ENCODE measurements around the gene SIRPA.

Gene SIRPA

GRCh38 chr20:1905009-1905408 is 9.8 kb downstream of the SIRPA start:
- TF ChIP-seq CTCF (IDR thresholded peaks at IDR 0.05; ENCODE audit: borderline replicate concordance, insufficient read depth, low read depth, low read length): no peak
- H3K4me3 ChIP-seq (ENCODE audit: low read depth, low read length): no peak overlapping the region

- no peak overlapping the region for H3K4me3 ChIP-seq (ENCODE audit: low read depth, low read length)
- TF ChIP-seq CTCF (IDR thresholded peaks at IDR 0.05; ENCODE audit: borderline replicate concordance, insufficient read depth, low read depth, low read length): no peak
These were observed 10.5 kb downstream of the SIRPA start for GRCh38 chr20:1905693-1906092.

- TF ChIP-seq CTCF (IDR thresholded peaks at IDR 0.05; ENCODE audit: borderline replicate concordance, insufficient read depth, low read depth, low read length): no peak
- no peak overlapping the region for H3K4me3 ChIP-seq (ENCODE audit: low read depth, low read length)
These were observed 11.3 kb downstream of the SIRPA start for GRCh38 chr20:1906361-1907051.

- no peak for TF ChIP-seq CTCF (IDR thresholded peaks at IDR 0.05; ENCODE audit: borderline replicate concordance, insufficient read depth, low read depth, low read length)
- no peak overlapping the region for H3K4me3 ChIP-seq (ENCODE audit: low read depth, low read length)
These were observed 12.4 kb downstream of the SIRPA start for GRCh38 chr20:1907586-1907985.

- no peak for TF ChIP-seq CTCF (IDR thresholded peaks at IDR 0.05; ENCODE audit: borderline replicate concordance, insufficient read depth, low read depth, low read length)
- H3K4me3 ChIP-seq (ENCODE audit: low read depth, low read length): no peak overlapping the region
These were observed 13.0 kb downstream of the SIRPA start for GRCh38 chr20:1908191-1908590.

- TF ChIP-seq CTCF (IDR thresholded peaks at IDR 0.05; ENCODE audit: borderline replicate concordance, insufficient read depth, low read depth, low read length): no peak
- H3K4me3 ChIP-seq (ENCODE audit: low read depth, low read length): no peak overlapping the region
These were observed 13.9 kb downstream of the SIRPA start for GRCh38 chr20:1909097-1909496.

GRCh38 chr20:1911536-1911935 is 16.3 kb downstream of the SIRPA start:
- TF ChIP-seq CTCF (IDR thresholded peaks at IDR 0.05; ENCODE audit: borderline replicate concordance, insufficient read depth, low read depth, low read length): no peak

More at GRCh38 chr20:1911536-1911935, 16.3 kb downstream of the SIRPA start:
- no peak overlapping the region for H3K4me3 ChIP-seq (ENCODE audit: low read depth, low read length)

All from GM12875 (cell line).